Fibroblast of lung (primary cell): ENCODE measurements around the gene HTR2A. TPM values are rescaled to one million over a fixed set of nuclear protein-coding genes. Genes with fewer than 3 reads are reported as not detected.

Source experiments
- DNase-seq, 2 donors: peaks; one replicate each; pipeline versions ENCODE4 v3.0.0 to v3.0.0-alpha.2; 2010; ENCODE audit warnings: low read depth in 2 of 2
- H2AFZ ChIP-seq: 2 replicates; pipeline ENCODE4 v1.5.1; 2012; ENCODE audit warnings: low read length, control low read depth, inconsistent platforms
- H3K27ac ChIP-seq: 2 replicates; pipeline ENCODE4 v1.5.1; 2011; ENCODE audit warnings: low read length, control low read depth; ENCODE audit not compliant: insufficient read depth
- H3K27me3 ChIP-seq: 2 replicates; pipeline ENCODE4 v1.5.1; 2011; ENCODE audit warnings: mild to moderate bottlenecking, low read length; ENCODE audit not compliant: control insufficient read depth, insufficient read depth
- H3K36me3 ChIP-seq: 2 replicates; pipeline ENCODE4 v1.5.1; 2011; ENCODE audit warnings: low read length; ENCODE audit not compliant: control insufficient read depth, insufficient read depth
- H3K4me1 ChIP-seq: 2 replicates; pipeline ENCODE4 v1.5.1; 2011; ENCODE audit warnings: low read length; ENCODE audit not compliant: control insufficient read depth, insufficient read depth; ENCODE audit errors: extremely low read depth
- H3K4me2 ChIP-seq: 2 replicates; pipeline ENCODE4 v1.5.1; 2011; ENCODE audit warnings: low read length, control low read depth; ENCODE audit not compliant: insufficient read depth; ENCODE audit errors: extremely low read depth
- H3K4me3 ChIP-seq, 4 experiments: fragments of 200-600 bp in 1 of 4; sonication (generic) in 1 of 4; replicated peaks in 1 of 4; 2 replicates each; pipeline ENCODE4 v1.5.1; 2011 to 2016; ENCODE audit warnings: low read length in 4 of 4, low read depth in 3 of 4, mild to moderate bottlenecking in 3 of 4, control low read depth in 2 of 4, inconsistent platforms in 1 of 4, mixed read lengths in 1 of 4; ENCODE audit not compliant: insufficient read depth in 1 of 4; ENCODE audit errors: control extremely low read depth in 1 of 4
- H3K79me2 ChIP-seq: 2 replicates; pipeline ENCODE4 v1.5.1; 2012; ENCODE audit warnings: mild to moderate bottlenecking, low read length, inconsistent platforms; ENCODE audit not compliant: control insufficient read depth, insufficient read depth
- H3K9ac ChIP-seq: 2 replicates; pipeline ENCODE4 v1.5.1; 2011; ENCODE audit warnings: mild to moderate bottlenecking, low read length, control low read depth; ENCODE audit not compliant: insufficient read depth
- H3K9me3 ChIP-seq: 2 replicates; pipeline ENCODE4 v1.5.1; 2012; ENCODE audit warnings: low read depth, low read length; ENCODE audit not compliant: control insufficient read depth, insufficient read depth
- H4K20me1 ChIP-seq: 2 replicates; pipeline ENCODE4 v1.5.1; 2011; ENCODE audit warnings: low read length; ENCODE audit not compliant: control insufficient read depth, insufficient read depth; ENCODE audit errors: extremely low read depth
- CTCF ChIP-seq, 2 donors: IDR thresholded peaks in 1 of 2; conservative IDR thresholded peaks in 1 of 2; 1 replicate in 1 of 2; 2 replicates in 1 of 2; pipeline ENCODE4 v1.5.1; 2011 to 2012; ENCODE audit warnings: low read length in 2 of 2, control low read depth in 1 of 2, inconsistent platforms in 1 of 2, low read depth in 1 of 2, mild to moderate bottlenecking in 1 of 2
- EZH2 ChIP-seq: IDR thresholded peaks from 2 replicates; pipeline ENCODE4 v1.5.1; 2012; ENCODE audit warnings: low read length, control low read depth, mild to moderate bottlenecking; ENCODE audit errors: missing control alignments
- polyA plus RNA-seq, 2 donors: library from polyadenylated mRNA; depleted of rRNA in 1 of 2; stranded (reverse) in 1 of 2; unstranded in 1 of 2; fragments of >200 nt; gene quantifications; 2 replicates each; pipeline ENCODE4 v1.2.1, GENCODE V29; 2011 to 2012; ENCODE audit warnings: missing spikeins in 1 of 2
- total RNA-seq: library from RNA; depleted of rRNA; stranded (reverse); fragments of >200 nt; gene quantifications from 2 replicates; pipeline ENCODE4 v1.2.1, GENCODE V29; 2014

The HTR2A gene
- total and polyA plus RNA-seq, 2 donors (not counting 1 experiment from before 2014, with no cell fraction given), result 0.01 to 0.33 TPM

- Histone ChIP-seq H3K4me3 (no peak overlapping the region), H3K4me2 (no peak overlapping the region), H2AFZ (no peak overlapping the region), H3K9ac (no peak overlapping the region), H3K79me2 (no peaks in the 10 kb centered on the region), H3K27me3 (no peaks in the 10 kb centered on the region), H3K4me1 (no peaks in the 10 kb centered on the region), H3K36me3 (no peaks in the 10 kb centered on the region), H4K20me1 (no peaks in the 10 kb centered on the region), H3K27ac (no peak overlapping the region), H3K9me3 (no peaks in the 10 kb centered on the region)
- peak; percentile 29 to 47 for DNase-seq
- TF ChIP-seq CTCF (conservative IDR thresholded peaks at IDR 0.05 in 1 of 2, IDR thresholded peaks at IDR 0.05 in 1 of 2; ENCODE audit: low read depth in 1 of 2, low read length in 2 of 2) (no peak), EZH2 (no peak)
Observed at GRCh38 chr13:46926916-46927590, 30.2 kb upstream of the HTR2A start.

GRCh38 chr13:46925486-46925885 is 28.6 kb upstream of the HTR2A start:
- no peak overlapping the region for H3K27ac ChIP-seq
- H3K9me3 ChIP-seq, result no peaks in the 10 kb centered on the region
- H3K9ac ChIP-seq, result no peak overlapping the region
- H2AFZ ChIP-seq, result no peak overlapping the region
- no peaks in the 10 kb centered on the region for H3K4me1 ChIP-seq
- H3K4me3 ChIP-seq, result no peak overlapping the region
- no peak overlapping the region for H3K4me2 ChIP-seq
- TF ChIP-seq CTCF (conservative IDR thresholded peaks at IDR 0.05 in 1 of 2, IDR thresholded peaks at IDR 0.05 in 1 of 2; ENCODE audit: low read depth in 1 of 2, low read length in 2 of 2) (no peak), EZH2 (no peak)
- no peaks in the 10 kb centered on the region for H3K79me2 ChIP-seq
- no peaks in the 10 kb centered on the region for H3K27me3 ChIP-seq
- no peak for DNase-seq
- no peaks in the 10 kb centered on the region for H3K36me3 ChIP-seq
- no peaks in the 10 kb centered on the region for H4K20me1 ChIP-seq

GRCh38 chr13:46914341-46914740 is 17.5 kb upstream of the HTR2A start:
- H3K9me3 ChIP-seq, result no peaks in the 10 kb centered on the region
- H3K79me2 ChIP-seq, result no peaks in the 10 kb centered on the region
- no peak overlapping the region for H3K4me3 ChIP-seq
- H2AFZ ChIP-seq, result no peak overlapping the region
- no peaks in the 10 kb centered on the region for H4K20me1 ChIP-seq
- H3K27ac ChIP-seq, result no peak overlapping the region
- H3K4me2 ChIP-seq, result no peak overlapping the region
- TF ChIP-seq CTCF (conservative IDR thresholded peaks at IDR 0.05 in 1 of 2, IDR thresholded peaks at IDR 0.05 in 1 of 2; ENCODE audit: low read depth in 1 of 2, low read length in 2 of 2), result no peak
- TF ChIP-seq EZH2, result no peak
- no peaks in the 10 kb centered on the region for H3K27me3 ChIP-seq
- no peak overlapping the region for H3K9ac ChIP-seq
- H3K36me3 ChIP-seq, result no peaks in the 10 kb centered on the region
- DNase-seq, result no peak
- no peaks in the 10 kb centered on the region for H3K4me1 ChIP-seq
